GM19463 (cell line): Measurements from ENCODE around the gene SLC4A4.

ENCODE experiments used
- ATAC-seq: cut with Tn5 transposase; IDR thresholded peaks from one replicate; pipeline ENCODE4 v1.9.1; 2021; ENCODE audit warnings: mild to moderate bottlenecking, moderate library complexity; ENCODE audit not compliant: unreplicated experiment

SLC4A4 gene

DNA sequence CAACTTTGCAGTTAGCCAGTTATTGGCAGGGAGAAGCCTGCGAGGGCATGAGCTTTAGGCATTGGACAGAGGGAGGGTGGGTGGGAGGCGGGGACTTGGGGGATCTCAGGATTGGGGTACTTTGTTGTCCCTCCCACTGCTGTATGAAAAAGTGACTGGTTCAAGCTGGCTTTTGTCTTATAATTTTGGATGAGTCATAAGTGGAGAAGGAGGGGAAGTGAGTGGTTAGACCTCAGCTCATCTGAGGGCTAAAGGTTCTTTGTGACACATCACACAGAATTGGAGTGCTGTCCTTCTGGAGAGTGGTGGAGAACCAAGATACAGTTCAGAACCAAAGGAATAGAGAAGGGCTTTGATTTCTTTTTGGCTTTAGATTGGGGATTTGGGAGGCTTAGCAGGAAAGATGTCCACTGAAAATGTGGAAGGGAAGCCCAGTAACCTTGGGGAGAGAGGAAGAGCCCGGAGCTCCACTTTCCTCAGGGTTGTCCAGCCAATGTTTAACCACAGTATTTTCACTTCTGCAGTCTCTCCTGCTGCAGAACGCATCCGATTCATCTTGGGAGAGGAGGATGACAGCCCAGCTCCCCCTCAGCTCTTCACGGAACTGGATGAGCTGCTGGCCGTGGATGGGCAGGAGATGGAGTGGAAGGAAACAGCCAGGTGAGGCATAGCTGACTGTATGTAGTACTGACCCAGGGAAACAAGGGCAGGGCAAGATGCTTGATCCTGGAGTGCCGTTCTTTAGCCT is at the start of gene SLC4A4:
TSS of gene SLC4A4 (plus strand) at position 175 of the 748 bp plus-strand sequence.
- peak; percentile 98 for ATAC-seq

DNA sequence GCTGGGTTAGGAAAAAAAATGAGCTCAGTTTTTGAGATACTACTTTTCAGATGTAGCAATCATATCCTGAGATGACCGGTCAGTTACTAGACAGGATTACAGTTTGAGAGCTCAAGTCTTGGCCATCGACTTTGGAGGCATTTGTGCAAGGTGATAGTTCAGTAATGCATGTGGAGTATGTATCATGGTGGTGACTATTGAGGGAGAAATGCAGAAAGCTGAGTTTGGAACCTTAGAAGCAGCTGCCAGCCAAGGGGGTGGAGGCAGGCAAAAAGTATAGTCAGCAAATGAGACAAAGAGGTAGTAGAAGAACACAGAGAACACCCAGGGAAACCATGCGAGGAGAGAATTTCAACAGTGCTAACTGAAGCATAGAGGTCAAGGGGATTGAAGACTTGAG is 48.7 kb upstream of the SLC4A4 start:
- no peak for ATAC-seq

DNA sequence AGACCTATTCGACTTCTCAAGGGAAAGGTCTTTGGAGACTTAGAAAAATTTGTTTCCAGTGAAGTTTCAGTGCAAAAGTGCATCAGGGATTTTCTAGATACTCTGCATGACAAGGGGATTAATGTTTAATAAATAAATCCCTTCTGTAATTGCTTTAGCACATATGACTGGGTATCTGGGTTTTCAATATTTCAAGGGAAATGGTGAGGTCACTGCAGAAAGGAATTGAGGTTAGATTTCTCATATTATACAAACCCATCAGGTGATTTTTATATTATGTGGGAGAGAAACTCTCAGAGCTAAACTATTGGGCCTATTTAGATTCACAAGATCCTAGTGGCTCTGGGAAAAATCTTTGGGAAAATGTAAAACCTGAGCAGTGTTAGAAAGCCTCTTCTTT is 48.3 kb upstream of the SLC4A4 start:
- ATAC-seq: no peak

DNA sequence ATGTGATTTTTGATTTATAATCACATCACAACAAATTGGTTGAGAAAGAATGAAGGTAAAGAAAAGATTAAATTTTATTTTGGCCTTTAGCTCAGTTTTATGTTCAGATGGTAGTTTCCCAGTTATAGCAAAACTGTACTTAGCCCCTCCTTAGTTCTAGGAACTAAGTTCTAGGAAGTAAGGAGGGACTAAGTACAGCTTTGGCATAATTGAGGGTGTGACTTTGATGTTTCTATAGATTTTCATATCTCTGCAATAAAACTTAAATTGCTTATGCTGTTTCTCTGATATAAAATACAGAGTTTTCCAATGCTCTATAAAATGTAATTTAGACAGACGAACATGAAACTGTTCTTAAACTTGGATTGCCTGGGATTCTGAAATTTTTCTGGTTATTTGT is 46.6 kb upstream of the SLC4A4 start:
- ATAC-seq: no peak

DNA sequence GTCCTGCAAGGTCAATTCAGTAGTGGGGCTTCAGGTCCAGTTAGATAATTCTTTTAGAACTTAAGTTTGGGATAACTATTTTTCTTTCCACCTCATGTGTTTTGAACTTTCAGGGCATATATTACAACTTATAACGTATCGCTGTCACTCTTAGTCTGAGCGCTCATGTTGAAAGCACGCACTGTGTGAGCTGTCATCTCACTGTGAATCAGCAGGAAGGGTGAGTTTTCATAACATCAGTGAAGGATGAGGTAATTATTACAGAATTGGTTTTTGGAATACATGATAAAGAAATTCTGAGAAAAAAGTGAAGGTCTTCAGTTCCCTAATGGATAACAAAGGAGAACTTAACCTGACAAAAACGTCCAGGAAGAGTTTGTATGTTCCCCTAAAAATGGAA is 45.1 kb upstream of the SLC4A4 start:
- no peak for ATAC-seq

DNA sequence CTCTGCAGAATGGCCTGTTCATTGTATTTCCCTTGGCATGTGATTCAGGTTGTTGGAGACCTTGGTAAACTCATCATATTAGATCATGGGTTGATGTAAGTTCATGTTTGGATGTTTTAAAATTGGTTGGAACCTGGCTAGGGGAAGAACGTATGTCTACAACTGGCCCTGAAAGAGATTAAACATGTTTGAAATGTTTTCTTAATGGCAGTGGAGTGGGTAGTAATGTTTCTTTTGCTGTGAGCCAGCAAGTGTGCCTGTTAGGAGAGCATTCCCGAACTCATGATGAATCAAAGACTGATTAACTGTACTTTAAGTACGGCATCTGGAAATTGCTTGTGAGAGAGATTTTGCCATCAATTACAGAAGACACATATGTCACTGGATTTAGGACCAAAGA is 44.5 kb upstream of the SLC4A4 start:
- ATAC-seq: no peak

DNA sequence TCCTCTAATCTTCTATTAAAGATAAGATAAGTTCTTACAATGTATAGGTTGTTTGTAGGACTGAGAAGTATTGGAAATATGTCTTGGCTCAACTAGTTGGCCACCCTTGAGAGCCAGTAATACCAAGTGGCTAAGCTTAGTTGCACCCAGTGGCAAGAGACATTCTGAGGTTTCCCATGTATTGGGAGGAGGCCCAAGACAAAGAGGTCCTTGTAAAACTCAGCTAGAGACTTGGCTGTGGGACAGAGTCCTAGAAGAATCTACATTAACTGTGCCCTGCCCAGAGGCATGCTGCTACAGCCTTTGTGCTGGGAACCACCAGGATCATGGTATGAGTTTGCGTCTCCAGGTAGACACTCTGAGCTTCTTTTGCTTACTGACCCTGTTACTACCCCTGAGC is 41.9 kb upstream of the SLC4A4 start:
- ATAC-seq: no peak

DNA sequence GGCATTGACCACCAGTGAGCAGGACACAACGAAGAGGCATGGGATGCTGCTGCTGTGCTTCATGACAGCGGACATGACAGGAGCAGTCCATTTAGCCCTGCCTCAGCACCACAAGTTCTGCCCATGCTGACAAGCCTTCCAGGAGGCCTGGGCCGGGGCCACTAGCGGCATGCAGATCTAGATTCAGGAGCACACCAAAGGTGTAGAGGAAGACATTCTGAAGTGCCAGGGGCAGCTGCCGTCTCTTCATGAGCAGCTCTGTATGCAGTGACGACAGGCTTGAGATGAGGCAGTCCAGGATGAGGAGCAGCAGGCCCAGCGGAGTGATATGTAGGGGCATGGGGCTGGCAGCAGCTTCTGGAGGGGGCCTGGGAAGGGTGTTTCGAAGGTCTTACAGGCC is 38.5 kb upstream of the SLC4A4 start:
- ATAC-seq: no peak

DNA sequence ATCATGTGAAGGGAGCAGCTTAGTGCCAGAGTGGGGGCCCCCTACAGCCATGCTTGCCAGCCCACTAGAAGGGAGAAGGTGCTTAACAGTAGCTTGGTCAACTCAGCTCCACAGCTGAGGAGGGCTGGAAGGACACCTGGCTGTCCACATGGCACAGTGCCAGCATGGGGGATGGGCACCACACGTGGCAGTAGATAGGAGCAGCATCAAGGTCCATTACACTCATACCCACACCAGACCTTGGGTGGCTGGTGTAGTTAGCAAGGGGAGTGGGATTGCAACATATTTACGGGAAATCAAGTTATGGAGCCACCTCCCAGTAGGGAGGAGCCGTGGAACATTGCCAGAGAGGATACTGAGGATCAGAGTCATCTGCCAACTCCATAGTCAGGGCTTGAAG is 37.9 kb upstream of the SLC4A4 start:
- ATAC-seq: no peak

DNA sequence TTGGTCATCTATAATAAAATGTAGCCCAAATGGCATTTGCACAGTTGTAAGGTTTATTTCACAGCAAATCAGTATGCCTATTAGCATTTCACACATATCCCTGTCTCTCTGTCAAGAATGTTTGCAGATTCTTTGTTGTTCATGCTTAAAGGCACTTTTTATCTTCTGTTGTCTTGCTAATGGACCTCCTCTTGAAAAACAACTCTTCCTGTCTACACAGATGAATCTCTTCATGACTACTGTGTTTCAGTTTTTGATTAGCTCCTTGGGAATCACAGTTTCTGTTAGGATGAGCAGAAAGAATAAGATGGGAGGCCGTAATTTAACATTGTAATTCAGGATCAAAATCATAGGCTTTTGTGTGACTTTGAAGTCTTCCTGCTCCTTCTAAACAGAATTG is 35.5 kb upstream of the SLC4A4 start:
- ATAC-seq: no peak

DNA sequence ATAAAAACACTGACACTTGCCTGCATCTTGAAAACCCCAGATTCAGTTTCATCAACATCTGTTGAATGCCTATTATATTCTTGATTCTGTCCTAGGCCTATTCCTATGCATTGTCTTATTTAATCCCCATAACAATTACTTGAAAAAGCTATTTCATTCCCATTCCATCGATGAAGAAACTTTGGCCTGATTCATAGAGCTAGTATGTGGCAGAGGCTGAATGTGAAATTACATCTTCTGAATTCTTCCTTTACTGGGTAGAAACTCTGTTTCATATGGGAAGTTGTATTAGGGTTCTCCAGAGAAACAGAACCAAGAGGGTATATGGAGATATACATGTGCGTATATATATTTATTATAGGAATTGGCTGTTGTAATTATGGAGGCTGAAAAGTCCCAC is 35.0 kb upstream of the SLC4A4 start:
- no peak for ATAC-seq

DNA sequence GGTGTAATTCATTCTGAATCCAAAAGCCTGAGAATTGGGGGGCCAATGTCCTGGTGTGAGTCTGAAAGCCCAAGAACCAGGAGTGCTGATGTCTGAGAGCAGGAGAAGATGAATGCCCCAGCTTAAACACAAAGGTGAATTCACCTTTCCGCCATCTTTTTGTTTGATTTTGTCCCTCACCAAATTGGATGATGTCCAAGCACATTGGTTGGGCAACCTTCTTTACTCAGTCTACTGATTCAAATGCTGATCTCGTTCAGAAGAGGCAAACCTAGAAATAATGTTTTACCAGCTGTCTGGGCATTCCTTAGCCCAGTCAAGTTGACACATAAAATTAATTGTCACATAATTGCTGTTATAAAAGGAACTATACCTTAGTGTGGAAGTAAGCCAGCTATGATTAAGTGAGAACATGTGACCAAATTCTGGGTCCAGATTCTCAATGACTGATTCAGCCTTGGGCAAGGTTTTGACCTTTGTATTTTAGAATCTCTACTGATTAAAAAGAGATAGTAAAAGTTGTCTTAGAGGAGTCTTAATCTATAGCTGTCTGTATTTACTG is 34.5 kb upstream of the SLC4A4 start:
- ATAC-seq: no peak

DNA sequence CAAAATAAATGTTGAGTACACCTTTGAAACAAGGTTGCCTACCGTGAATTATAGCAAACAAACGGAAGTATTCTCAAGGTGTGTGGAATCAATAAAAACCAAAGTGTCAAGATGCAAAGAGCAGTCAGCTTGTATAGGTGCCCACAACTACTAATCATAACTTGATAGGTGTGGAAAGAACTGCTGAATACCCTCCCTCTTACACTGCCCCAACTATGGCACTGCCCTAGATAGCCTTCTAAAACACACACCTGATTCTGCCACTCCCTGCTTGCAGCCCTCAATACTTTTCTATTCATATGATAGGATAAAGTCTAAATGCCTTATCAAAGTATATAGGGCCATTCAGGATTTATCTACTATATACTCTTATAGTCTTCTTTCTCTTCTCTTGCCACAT is 31.1 kb upstream of the SLC4A4 start:
- ATAC-seq: no peak

DNA sequence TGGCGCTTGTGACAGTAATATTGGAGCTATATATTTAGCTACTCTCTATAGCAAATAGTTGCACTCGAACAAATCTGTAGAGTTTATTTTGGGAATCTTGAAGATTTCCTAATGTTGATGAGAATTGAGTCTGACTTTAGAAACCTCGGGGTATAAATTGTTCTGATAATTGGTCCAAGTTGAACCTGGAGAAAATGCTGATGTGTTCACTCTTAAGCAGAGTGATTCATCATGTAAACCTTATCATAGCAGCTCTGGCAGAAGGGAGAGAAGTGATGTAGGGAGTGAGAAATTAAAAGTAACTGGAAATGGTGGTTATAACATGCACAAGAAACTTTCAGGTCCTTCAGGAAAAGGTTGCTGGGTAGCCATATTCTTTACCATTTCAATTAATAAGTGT is 16.4 kb upstream of the SLC4A4 start:
- ATAC-seq: no peak

DNA sequence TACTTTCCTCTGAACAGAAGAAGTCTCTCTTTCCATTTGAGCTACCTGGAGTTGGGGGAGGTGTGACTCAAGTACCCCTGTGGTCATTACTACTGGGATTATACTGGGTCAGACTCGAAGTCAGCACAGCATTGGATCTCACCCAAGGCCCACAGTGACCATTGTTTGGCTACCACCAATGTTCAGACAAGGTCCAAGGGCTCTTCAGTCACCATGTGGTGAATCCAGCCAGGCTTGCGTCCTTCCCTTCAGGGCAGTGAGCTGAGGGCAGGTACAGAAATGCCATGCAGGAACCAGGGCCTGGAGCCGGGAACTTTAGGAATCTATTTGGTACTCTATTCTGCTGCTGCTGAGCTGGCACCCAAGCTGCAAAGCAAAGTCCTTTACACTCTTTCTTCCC is 5.5 kb upstream of the SLC4A4 start:
- no peak for ATAC-seq

DNA sequence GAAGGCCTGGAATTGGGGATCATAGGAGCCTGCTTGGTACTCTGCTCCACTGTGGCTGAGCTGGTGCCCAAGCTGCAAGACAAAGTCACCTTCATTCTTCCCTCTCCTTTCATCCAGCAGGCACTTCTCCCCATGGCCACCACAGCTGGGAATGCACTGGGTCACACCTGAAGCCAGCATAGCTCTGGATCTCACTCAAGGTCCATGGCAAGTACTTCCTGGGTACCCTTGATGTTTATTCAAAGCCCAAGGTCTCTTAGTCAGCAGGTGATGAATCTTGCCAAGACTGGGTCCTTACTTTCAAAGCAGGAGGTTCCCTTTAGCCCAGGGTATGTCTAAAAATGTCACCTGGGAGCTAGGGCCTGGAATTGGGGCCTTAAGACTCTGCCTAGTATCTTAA is 4.9 kb upstream of the SLC4A4 start:
- no peak for ATAC-seq

DNA sequence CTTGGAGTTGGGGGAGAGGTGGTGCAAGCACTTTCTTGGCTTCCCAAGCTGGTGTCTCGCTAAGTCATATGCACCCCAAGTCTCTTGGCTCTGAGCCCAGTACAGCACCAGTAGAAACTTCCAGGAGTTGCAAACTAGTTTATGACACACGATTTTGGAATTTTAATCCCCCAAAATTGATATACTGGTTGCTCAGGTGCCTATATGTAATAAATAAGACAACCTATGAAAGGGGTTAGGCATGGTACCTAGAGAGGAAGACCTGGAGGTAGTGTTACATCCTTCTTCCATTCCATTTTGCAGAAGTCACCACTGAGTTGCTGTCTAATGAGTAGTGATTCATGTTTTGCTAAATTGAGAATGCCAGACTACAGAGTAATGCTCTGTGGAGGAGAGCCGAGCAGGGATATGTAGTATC is 4.3 kb upstream of the SLC4A4 start:
- no peak for ATAC-seq

DNA sequence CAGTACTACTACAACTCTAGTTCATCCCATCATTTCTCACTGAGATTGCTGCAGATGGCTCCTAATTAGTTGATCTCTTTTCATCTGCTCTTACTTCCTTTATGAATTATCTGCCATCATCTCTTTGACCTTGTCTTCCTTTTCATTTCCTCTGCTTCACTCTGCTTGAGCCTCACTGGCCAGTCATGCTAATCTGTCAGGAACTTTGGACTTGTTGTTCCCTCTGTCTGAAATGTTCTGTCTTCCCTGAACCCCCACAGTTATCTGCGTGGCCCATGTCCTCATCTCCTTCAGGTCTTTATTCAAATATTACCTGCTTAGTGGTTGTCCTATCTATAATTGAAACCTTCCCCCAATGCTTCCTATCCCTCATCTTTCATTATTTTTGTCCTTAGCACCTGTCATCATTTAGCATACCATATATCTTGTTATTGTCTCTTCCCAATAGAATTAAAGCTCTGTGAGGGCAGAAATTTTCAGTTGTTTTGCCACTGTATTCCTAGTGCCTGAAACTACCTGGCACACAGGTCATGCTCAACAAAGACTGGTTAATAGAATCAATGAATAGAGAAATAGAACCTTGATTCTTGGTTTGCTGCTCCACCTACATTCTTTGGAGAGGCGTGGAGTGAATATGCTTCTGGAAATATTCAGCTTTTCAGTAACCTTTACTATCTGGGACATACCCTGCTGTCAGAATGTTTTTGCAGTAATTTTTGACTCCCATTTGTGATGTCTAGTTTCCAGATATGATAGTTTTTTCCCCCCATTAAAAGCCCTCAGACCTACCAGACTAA is 5.0 kb downstream of the SLC4A4 start:
- ATAC-seq: no peak

DNA sequence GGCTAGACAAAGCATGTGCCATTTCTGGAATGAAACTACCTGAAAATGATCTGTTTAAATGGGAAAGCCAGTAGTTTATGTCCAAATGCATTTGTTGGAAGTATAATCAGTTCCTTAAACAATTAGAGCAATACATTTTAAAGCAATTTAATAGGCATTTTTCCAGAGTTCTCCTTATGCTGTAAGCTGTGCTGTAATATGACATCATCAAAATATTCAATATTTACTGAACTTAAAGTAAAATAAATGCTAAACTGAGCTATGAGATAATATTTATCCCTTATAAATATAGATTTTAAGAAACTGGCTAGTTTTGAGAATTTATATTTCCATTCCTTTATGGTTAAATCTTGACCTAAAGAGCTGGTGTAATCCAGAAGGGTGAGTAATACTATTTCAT is 7.9 kb downstream of the SLC4A4 start:
- ATAC-seq: no peak

DNA sequence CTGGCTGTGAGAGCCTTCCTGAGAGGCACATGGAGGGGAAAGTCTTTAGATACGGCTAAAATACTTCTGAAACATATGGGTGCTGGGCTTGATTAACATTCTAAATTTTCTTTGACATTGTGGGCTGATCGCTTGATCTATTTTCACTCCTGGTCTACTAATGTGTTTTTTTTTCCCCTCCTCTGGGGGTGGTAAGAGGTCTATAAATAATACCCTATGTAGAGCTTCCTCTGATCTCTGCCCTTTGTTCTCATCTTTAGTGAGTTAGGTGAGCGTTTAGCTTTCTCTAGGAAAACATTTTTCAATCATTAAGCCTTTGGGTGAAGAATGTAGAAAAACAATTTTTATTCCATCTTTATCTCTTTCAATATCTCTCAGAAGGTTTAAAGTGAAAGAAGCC is 9.8 kb downstream of the SLC4A4 start:
- ATAC-seq: no peak

DNA sequence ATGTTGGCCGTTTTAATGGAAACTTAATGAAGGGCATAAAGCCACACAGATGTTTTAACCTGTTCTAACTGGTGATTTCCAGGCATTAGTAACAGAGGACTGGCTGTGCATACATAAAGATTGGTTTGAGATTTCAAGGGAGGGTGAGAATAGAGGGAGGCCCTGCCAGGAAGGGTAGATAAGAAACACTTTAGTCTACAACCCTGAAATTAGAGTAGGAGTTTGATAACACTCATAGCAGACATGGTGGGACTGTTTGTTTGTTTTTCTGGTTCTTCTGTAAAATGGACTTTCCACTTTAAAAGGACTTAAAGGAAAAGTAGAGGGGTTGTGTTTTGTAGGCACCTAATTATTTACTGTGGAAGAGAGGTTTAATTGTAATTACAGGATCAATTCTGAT is 16.2 kb downstream of the SLC4A4 start:
- no peak for ATAC-seq

DNA sequence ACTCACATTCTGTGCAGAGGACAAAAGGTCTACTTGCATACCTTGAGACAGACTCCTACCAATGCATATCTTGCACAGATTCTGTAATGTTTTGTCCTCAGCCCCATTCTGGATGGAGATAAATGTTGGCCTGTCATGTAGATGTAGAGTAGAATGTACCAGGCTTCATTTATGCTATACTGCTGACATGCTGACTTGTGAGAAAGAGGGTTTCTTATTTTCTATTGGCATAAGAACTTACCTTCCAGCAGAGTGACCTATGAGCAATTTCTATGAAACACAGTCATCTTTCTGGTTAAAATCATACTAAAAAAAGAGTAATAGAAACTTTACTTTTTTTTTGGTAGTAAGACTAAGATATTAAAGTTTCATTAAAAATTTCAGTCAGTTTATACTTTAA is 17.2 kb downstream of the SLC4A4 start:
- ATAC-seq: no peak
